K562 (cell line): ENCODE results near the gene RPS6KA4. TPM values are rescaled to one million over a fixed set of nuclear protein-coding genes. Genes with fewer than 3 reads are reported as not detected.

Experiments used
- ATAC-seq: fragments of 200-7000 bp; cut with Tn5 transposase; 3 replicates; pipeline ENCODE4 v1.9.1; 2020; ENCODE audit warnings: moderate library complexity
- BruUV-seq: library from RNA; stranded (reverse); fragments of 400-500 nt; replicated peaks from 2 replicates; lab custom pipeline; 2021; lab: Mats Ljungman, UMichigan
- CTCF ChIA-PET: fragments of 300-600 bp; formaldehyde crosslinking; extraction: SDS; loops from one replicate; lab custom pipeline; 2021; ENCODE audit warnings: low intra/inter-chr PET ratio; lab: Yijun Ruan, JAX
- POLR2A ChIA-PET: fragments of 300-600, 350-650 bp; sonication (Branson Sonifier 250); formaldehyde crosslinking; extraction: SDS; loops from one replicate; lab custom pipeline; 2021; ENCODE audit warnings: antibody characterized with exemption, inconsistent platforms; lab: Yijun Ruan, JAX
- DNase-seq, 4 experiments: peaks; one replicate each; pipeline versions ENCODE4 v3.0.0 to v3.0.0-alpha.2; 2011 to 2018; ENCODE audit warnings: low spot score in 3 of 4, mixed read lengths in 3 of 4; ENCODE audit errors: extremely low read depth in 1 of 4
- FAIRE-seq: peaks from 2 replicates; lab custom pipeline; 2011; peaks lifted over from hg19 to GRCh38; lab: Jason Lieb, UNC
- H2AFZ ChIP-seq: 2 replicates; pipeline ENCODE4 v1.6.0; 2011; ENCODE audit warnings: low read depth, low read length, control low read depth, inconsistent platforms
- H3K27ac ChIP-seq: fragments of 200-600 bp; 3 replicates; pipeline ENCODE4 v1.8.0; 2011; ENCODE audit warnings: low read depth, mild to moderate bottlenecking, control low read depth, inconsistent platforms, low read length, moderate library complexity, mixed read lengths; ENCODE audit errors: extremely low read depth
- H3K27me3 ChIP-seq, 2 experiments: fragments of 300-600 bp in 1 of 2; 2 replicates in 1 of 2; 3 replicates in 1 of 2; pipeline versions ENCODE4 v1.6.0 to v1.8.0; 2011; ENCODE audit warnings: inconsistent platforms in 2 of 2, low read length in 2 of 2, mild to moderate bottlenecking in 1 of 2, mixed read lengths in 1 of 2, moderate library complexity in 1 of 2; ENCODE audit not compliant: control insufficient read depth in 2 of 2, insufficient read depth in 2 of 2
- H3K36me3 ChIP-seq: fragments of 300-600 bp; 3 replicates; pipeline ENCODE4 v1.8.0; 2011; ENCODE audit warnings: mild to moderate bottlenecking, low read length, inconsistent platforms; ENCODE audit not compliant: control insufficient read depth, insufficient read depth
- H3K4me1 ChIP-seq, 2 experiments: fragments of 200-600 bp in 1 of 2; replicated peaks in 1 of 2; 2 replicates in 1 of 2; 3 replicates in 1 of 2; pipeline versions ENCODE4 v1.5.1 to v1.8.0; 2011; ENCODE audit warnings: inconsistent platforms in 2 of 2, low read length in 2 of 2, mild to moderate bottlenecking in 1 of 2, mixed read lengths in 1 of 2, moderate library complexity in 1 of 2; ENCODE audit not compliant: control insufficient read depth in 2 of 2, insufficient read depth in 2 of 2
- H3K4me2 ChIP-seq: 2 replicates; pipeline ENCODE4 v1.6.1; 2011; ENCODE audit warnings: low read length, control low read depth, inconsistent platforms, mixed read lengths; ENCODE audit not compliant: insufficient read depth
- H3K4me3 ChIP-seq: fragments of 200-600 bp; sonication (generic), shearing (Covaris generic); 2 replicates; pipeline ENCODE4 v1.5.1; 2016; ENCODE audit warnings: control low read depth, inconsistent platforms
- H3K79me2 ChIP-seq: fragments of 200-600 bp; 3 replicates; pipeline ENCODE4 v1.8.0; 2011; ENCODE audit warnings: low read length, inconsistent platforms; ENCODE audit not compliant: control insufficient read depth, insufficient read depth
- H3K9ac ChIP-seq, 2 experiments: 2 replicates each; pipeline versions ENCODE4 v1.6.0 to v1.6.1; 2011; ENCODE audit warnings: low read depth in 2 of 2, low read length in 2 of 2, control low read depth in 1 of 2, inconsistent platforms in 1 of 2, mild to moderate bottlenecking in 1 of 2, mixed read lengths in 1 of 2; ENCODE audit not compliant: insufficient read depth in 1 of 2
- H3K9me1 ChIP-seq: one replicate; pipeline ENCODE4 v1.6.0; 2011; ENCODE audit warnings: inconsistent platforms, mild to moderate bottlenecking, low read length, moderate library complexity; ENCODE audit not compliant: control insufficient read depth, insufficient read depth
- H3K9me3 ChIP-seq: replicated peaks from 2 replicates; pipeline ENCODE4 v1.5.1; 2011; ENCODE audit warnings: low read depth, low read length, inconsistent platforms; ENCODE audit not compliant: control insufficient read depth, insufficient read depth
- H4K20me1 ChIP-seq: replicated peaks from 2 replicates; pipeline ENCODE4 v1.6.1; 2011; ENCODE audit warnings: low read length, inconsistent platforms, mixed read lengths; ENCODE audit not compliant: control insufficient read depth, insufficient read depth
- ARID1B ChIP-seq: fragments of 450-650 bp; IDR thresholded peaks from 2 replicates; pipeline ENCODE4 v1.6.1; 2016; ENCODE audit warnings: antibody characterized with exemption, mild to moderate bottlenecking, inconsistent platforms
- ASH1L ChIP-seq: fragments of 450-650 bp; IDR thresholded peaks from 2 replicates; pipeline ENCODE4 v1.6.1; 2018; ENCODE audit warnings: borderline replicate concordance, mild to moderate bottlenecking, low read depth; ENCODE audit not compliant: partially characterized antibody
- CTBP1 ChIP-seq: fragments of 450-650 bp; IDR thresholded peaks from 2 replicates; pipeline ENCODE4 v1.6.1; 2016; ENCODE audit warnings: borderline replicate concordance
- GATAD2A ChIP-seq: fragments of 450-650 bp; IDR thresholded peaks from 2 replicates; pipeline ENCODE4 v1.6.1; 2017
- KLF16 ChIP-seq: IDR thresholded peaks from 2 replicates; pipeline ENCODE4 v1.6.1; 2016; ENCODE audit warnings: antibody characterized with exemption
- L3MBTL2 ChIP-seq: fragments of 450-650 bp; IDR thresholded peaks from 2 replicates; pipeline ENCODE4 v1.6.1; 2016; ENCODE audit warnings: mild to moderate bottlenecking, moderate library complexity
- NBN ChIP-seq: fragments of 450-650 bp; IDR thresholded peaks from 2 replicates; pipeline ENCODE4 v1.6.1; 2016; ENCODE audit warnings: low read depth, mild to moderate bottlenecking
- RAD21 ChIP-seq, 2 experiments: fragments of 250-450 bp in 1 of 2; fragments of 450-650 bp in 1 of 2; sonication (Bioruptor Pico) in 1 of 2; formaldehyde crosslinking in 1 of 2; IDR thresholded peaks in 1 of 2; conservative IDR thresholded peaks in 1 of 2; 2 replicates each; pipeline versions ENCODE4 v1.4.0 to v1.8.0; 2020 to 2022; ENCODE audit warnings: mild to moderate bottlenecking in 2 of 2, moderate library complexity in 1 of 2
- SIN3B ChIP-seq: fragments of 450-650 bp; IDR thresholded peaks from 2 replicates; pipeline ENCODE4 v1.6.1; 2017; ENCODE audit warnings: low read depth, mild to moderate bottlenecking, moderate library complexity
- SMARCA5 ChIP-seq: fragments of 450-650 bp; IDR thresholded peaks from 2 replicates; pipeline ENCODE4 v1.6.1; 2016
- TBP ChIP-seq: optimal IDR thresholded peaks from 2 replicates; pipeline ENCODE3; 2011; ENCODE audit warnings: low read depth, low read length, improper control_type of control experiment
- USF2 ChIP-seq: sonication (generic); formaldehyde crosslinking; IDR thresholded peaks from 2 replicates; pipeline ENCODE4 v1.5.0; 2020; ENCODE audit warnings: missing genetic modification reagents
- ZBTB34 ChIP-seq: fragments of 250-450 bp; sonication (Bioruptor Pico); IDR thresholded peaks from 2 replicates; pipeline ENCODE4 v1.8.0; 2021; ENCODE audit warnings: mild to moderate bottlenecking, moderate library complexity
- ZNF184 ChIP-seq: sonication (generic); formaldehyde crosslinking; IDR thresholded peaks from 2 replicates; pipeline ENCODE4 v1.5.0; 2020; ENCODE audit warnings: missing genetic modification reagents
- ZNF592 ChIP-seq: fragments of 450-650 bp; IDR thresholded peaks from 2 replicates; pipeline ENCODE4 v1.6.1; 2017; ENCODE audit warnings: antibody characterized with exemption, mild to moderate bottlenecking
- WGBS: fragments of 100-300 bp; shearing (Covaris generic); methylation state at CpG from one replicate; pipeline ENCODE4 v1.1.6; 2016; ENCODE audit warnings: low coverage, mixed read lengths; ENCODE audit not compliant: insufficient coverage; ENCODE audit errors: missing lambda C conversion rate; 5-methylcytosine and 5-hydroxymethylcytosine counted together
- in situ Hi-C: fragments of 300-500 bp; cut with MboI; formaldehyde crosslinking; loops from 4 replicates; pipeline ENCODE4 v1.15.0; 2018; ENCODE audit warnings: inconsistent platforms, mixed read lengths
- intact Hi-C: fragments of 100-400 bp; cut with micrococcal nuclease; formaldehyde crosslinking; loops from 2 replicates; pipeline ENCODE4 v1.14.2; 2022
- polyA plus RNA-seq, 8 experiments: library from polyadenylated mRNA; depleted of rRNA in 4 of 8; stranded (reverse) in 5 of 8; unstranded in 3 of 8; fragments of >200 nt; fragmentation: Nextera tagmentation in 2 of 8; fragmentation: Illumina TruSeq in 1 of 8; extraction: Ambion mirVana in 2 of 8; extraction: Trizol in 1 of 8; gene quantifications; 2 replicates each; pipeline versions ENCODE4 v1.2.1 to v1.2.3, GENCODE V29; 2011 to 2014; ENCODE audit warnings: inconsistent platforms in 1 of 8, missing spikeins in 1 of 8
- total RNA-seq, 7 experiments: library from RNA; depleted of rRNA in 6 of 7; stranded (reverse); fragments of >200 nt in 6 of 7; fragmentation: Illumina TruSeq in 2 of 7; extraction: Trizol in 2 of 7; gene quantifications; 2 replicates each; pipeline versions ENCODE4 v1.2.1 to v1.2.3, GENCODE V29; 2011 to 2021; ENCODE audit warnings: low replicate concordance in 1 of 7

The RPS6KA4 gene
- total and polyA plus RNA-seq, 9 of the 15 experiments (the other 6 are each of a cell fraction or from before 2014, with no cell fraction given): 0.15 to 23.8 (median 9.8) TPM

- FAIRE-seq (peak; percentile 42), ATAC-seq (peak; percentile 41), DNase-seq (peak; percentile 42 to 71 (median 60))
- POLR2A ChIA-PET: interaction anchor here (0.8 to 2.6 kb wide), 15 partner anchors 8 to 131 kb away, joined by 3 to 12 read pairs (median 6); partner anchors contain the start of genes CCDC88B and STIP1
- Histone ChIP-seq H3K9me1 (no peaks in the 10 kb centered on the region), H2AFZ (peak overlapping the region; percentile 92), H3K27me3 (no peaks in the 10 kb centered on the region), H3K9me3 (no peaks in the 10 kb centered on the region), H3K4me2 (peak overlapping the region; percentile 95), H3K4me3 (peak overlapping the region; percentile 94), H4K20me1 (no peaks in the 10 kb centered on the region; the same call in 1 of the 2 replicates), H3K4me1 (peaks cover 8 to 63% of the 10 kb centered on the region in 2 experiments; a peak in 4 of 5 replicates), H3K9ac (peak overlapping the region; percentile 92 to 94), H3K36me3 (peaks cover 66% of the 10 kb centered on the region), H3K79me2 (peaks cover 41% of the 10 kb centered on the region), H3K27ac (peak overlapping the region; percentile 99)
- TSS peak; percentile 99 for BruUV-seq
- CTCF ChIA-PET: interaction anchor here (1.1 to 2.7 kb wide), 4 partner anchors 15 to 337 kb away, joined by 3 to 19 read pairs (median 6); no protein-coding TSS in a partner anchor
- WGBS: 1% methylated on average over 28 of the region's 32 CpGs
- intact Hi-C loops (loop anchor here (1.0 kb wide), 2 partner anchors 15 to 39 kb away; no protein-coding TSS in a partner anchor), in situ Hi-C loops (no loop called here)
- TF ChIP-seq ARID1B (no peak; the same call in 1 of the 2 replicates), L3MBTL2 (no peak; the same call in 1 of the 2 replicates), GATAD2A (0 out of 2 replicates have a peak, but pooled peaks have one; percentile 41), SIN3B (no peak), TBP (no peak), ZNF184 (CRISPR knock-in tag) (no peak), ZBTB34 (CRISPR knock-in tag) (no peak), NBN (no peak), CTBP1 (peak; percentile 84; the same call in 1 of the 2 replicates), RAD21 (CRISPR knock-in tag; conservative IDR thresholded peaks at IDR 0.05 in 1 of 2, IDR thresholded peaks at IDR 0.05 in 1 of 2) (peak in 1 of 2 experiments; percentile 39; a peak in 2 of 4 replicates), ZNF592 (peak; percentile 34; the same call in 1 of the 2 replicates), SMARCA5 (no peak), KLF16 (no peak), USF2 (CRISPR knock-in tag) (no peak), ASH1L (no peak)
These were observed 42.2 kb upstream of the RPS6KA4 start for GRCh38 chr11:64316672-64317324.
